Thyroid gland (tissue), 4 donors: ENCODE results near the gene RSAD2. TPM values are rescaled to one million over a fixed set of nuclear protein-coding genes. Genes with fewer than 3 reads are reported as not detected.

Source experiments
- DNase-seq, 2 donors: peaks; one replicate each; pipeline ENCODE4 v3.0.0-alpha.2; 2019
- H3K27ac ChIP-seq, 3 donors: fragments of 200-600 bp; sonication (generic); 1 replicate in 2 of 3; 2 replicates in 1 of 3; pipeline ENCODE4 v1.5.1; 2016 to 2019; ENCODE audit warnings: mild to moderate bottlenecking in 1 of 3, moderate library complexity in 1 of 3
- H3K27me3 ChIP-seq: fragments of 200-600 bp; sonication (generic); one replicate; pipeline ENCODE4 v1.5.1; 2019
- H3K36me3 ChIP-seq, 2 donors: fragments of 200-600 bp; sonication (generic); one replicate each; pipeline ENCODE4 v1.5.1; 2016 to 2019
- H3K4me1 ChIP-seq, 2 donors: fragments of 200-600 bp; sonication (generic); one replicate each; pipeline ENCODE4 v1.5.1; 2017 to 2019
- H3K4me3 ChIP-seq, 3 donors: fragments of 200-600 bp; sonication (generic); replicated peaks in 1 of 3; 1 replicate in 2 of 3; 2 replicates in 1 of 3; pipeline ENCODE4 v1.5.1; 2016; ENCODE audit warnings: mild to moderate bottlenecking in 1 of 3
- H3K9me3 ChIP-seq: fragments of 200-600 bp; sonication (generic); one replicate; pipeline ENCODE4 v1.5.1; 2017
- CTCF ChIP-seq, 6 experiments: fragments of 200-600 bp in 3 of 6; fragments of 450-650 bp in 3 of 6; sonication (generic) in 3 of 6; IDR thresholded peaks; one replicate each; pipeline ENCODE4 v1.5.1; 2016 to 2019; ENCODE audit warnings: antibody characterized with exemption in 6 of 6, mild to moderate bottlenecking in 2 of 6, inconsistent platforms in 1 of 6, moderate library complexity in 1 of 6
- POLR2A ChIP-seq, 2 donors: fragments of 450-650 bp; IDR thresholded peaks; one replicate each; pipeline ENCODE4 v1.6.1; 2017; ENCODE audit warnings: antibody characterized with exemption in 2 of 2, mild to moderate bottlenecking in 2 of 2, moderate library complexity in 1 of 2
- WGBS, 2 donors: methylation state at CpG; one replicate each; pipeline ENCODE4 v1.1.5; 2017; 5-methylcytosine and 5-hydroxymethylcytosine counted together
- intact Hi-C: fragments of 100-400 bp; cut with DNase I; formaldehyde crosslinking; loops from one replicate; pipeline ENCODE4 v1.15.1; 2023
- total RNA-seq, 4 donors: library from RNA; depleted of rRNA; stranded (reverse); fragments of >200 nt; gene quantifications; one replicate each; pipeline ENCODE4 v1.2.3, GENCODE V29; 2016

Gene RSAD2
- total RNA-seq, 4 donors from 2014 or later: 1.5 to 4.9 (median 2.6) TPM

DNA sequence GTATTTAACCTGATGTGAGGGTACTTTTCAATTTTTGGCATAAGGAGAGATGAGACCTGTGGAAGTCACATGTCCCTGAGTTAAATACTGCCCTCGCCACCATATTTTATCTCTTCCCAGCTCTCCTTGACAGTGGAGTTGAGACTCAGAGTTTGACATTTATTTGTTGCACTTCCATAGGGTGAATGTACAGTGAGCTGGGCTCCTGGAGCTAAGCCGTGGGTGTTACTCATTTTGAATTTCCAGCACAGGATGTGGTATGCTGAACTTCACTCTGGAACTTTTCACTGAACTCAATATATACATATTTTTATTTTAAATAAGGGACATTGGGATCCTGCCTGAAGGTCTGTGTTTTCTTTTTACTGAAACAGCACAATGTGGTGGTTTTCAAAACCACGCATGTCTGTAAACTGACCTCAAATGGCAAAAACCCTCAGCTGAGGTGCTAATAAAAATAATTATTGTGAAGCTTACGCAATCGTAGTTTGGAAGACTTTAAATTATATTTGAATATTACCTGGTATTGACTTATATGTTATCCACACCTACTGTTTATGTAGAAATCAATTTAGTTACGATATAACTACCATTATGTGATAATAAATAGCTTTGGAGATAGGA lies 51.7 kb downstream of the RSAD2 start:
- Histone ChIP-seq H3K27me3 (no peaks in the 10 kb centered on the region), H3K4me3 (no peak overlapping the region), H3K27ac (no peak overlapping the region), H3K9me3 (no peaks in the 10 kb centered on the region), H3K4me1 (peaks cover 13 to 19% of the 10 kb centered on the region in 2 donors), H3K36me3 (no peaks in the 10 kb centered on the region)
- TF ChIP-seq CTCF (IDR thresholded peaks at IDR 0.05) (no peak), POLR2A (IDR thresholded peaks at IDR 0.05) (no peak)
- DNase-seq: no peak
- intact Hi-C loops: loop anchor here (5.0 kb wide), 1 partner anchor 43 kb away; no protein-coding TSS in a partner anchor
- 91 to 93% methylated on average over 6 of the region's 6 CpGs for WGBS, 2 donors

DNA sequence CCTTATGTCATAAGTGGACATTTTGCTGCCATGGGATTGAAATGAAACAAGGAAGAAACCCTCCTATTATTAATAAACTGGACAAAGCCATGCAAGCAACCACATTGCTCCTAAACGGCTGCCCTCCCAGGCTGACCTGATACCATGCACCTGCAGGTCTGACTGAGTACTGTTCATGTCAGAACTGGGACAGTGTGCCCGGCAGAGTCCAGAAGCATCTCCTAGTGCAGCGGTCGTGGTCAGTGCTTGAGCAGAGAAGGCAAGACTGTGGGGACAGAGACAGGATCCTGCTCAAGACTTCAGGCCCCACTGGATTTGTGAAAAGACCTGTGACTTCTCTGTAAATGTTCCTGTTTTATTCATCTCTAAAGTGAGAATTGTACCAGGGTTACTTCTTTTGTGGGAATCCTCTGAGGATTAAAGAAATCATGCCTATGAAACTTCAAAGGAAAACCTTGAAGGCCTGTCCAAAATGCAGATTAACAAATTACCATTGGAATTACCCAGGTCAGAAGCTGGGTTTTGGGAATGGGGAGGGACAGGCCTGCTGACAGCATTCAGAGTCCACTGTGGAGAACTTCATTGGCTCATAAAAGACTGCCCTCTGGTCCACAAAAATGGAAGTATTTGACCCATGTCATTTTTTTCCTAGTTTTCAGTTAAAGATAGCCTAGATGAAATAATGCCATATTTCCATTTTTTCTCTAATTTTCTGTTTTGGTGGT lies 53.5 kb downstream of the RSAD2 start:
- H3K4me1 ChIP-seq: peaks cover 13 to 18% of the 10 kb centered on the region in 2 donors
- no peak overlapping the region for H3K27ac ChIP-seq
- no peaks in the 10 kb centered on the region for H3K36me3 ChIP-seq
- no peak for TF ChIP-seq POLR2A (IDR thresholded peaks at IDR 0.05)
- TF ChIP-seq CTCF (IDR thresholded peaks at IDR 0.05): no peak
- WGBS, 2 donors: 92 to 94% methylated on average over 4 of the region's 4 CpGs
- intact Hi-C loops: no loop called here
- DNase-seq: no peak
- H3K27me3 ChIP-seq: no peaks in the 10 kb centered on the region
- H3K9me3 ChIP-seq: no peaks in the 10 kb centered on the region
- no peak overlapping the region for H3K4me3 ChIP-seq

DNA sequence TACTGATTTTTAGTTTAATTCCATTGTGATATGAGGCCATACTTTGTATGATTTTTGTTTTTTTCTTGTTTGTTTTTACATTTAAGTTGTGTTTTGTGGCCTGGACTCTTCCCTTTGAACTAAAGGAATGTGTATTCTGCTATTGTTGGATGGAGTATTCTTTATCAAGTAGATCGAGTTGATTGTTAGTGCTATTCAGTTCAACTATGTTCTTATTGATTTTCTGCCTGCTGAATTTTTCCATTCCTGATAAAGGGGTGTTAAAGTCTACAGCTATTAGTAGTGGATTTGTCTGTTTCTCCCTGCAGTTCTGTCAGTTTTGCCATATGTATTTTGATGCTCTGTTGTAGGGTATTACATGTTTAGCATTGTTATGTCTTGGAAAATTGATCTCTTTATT lies 54.2 kb downstream of the RSAD2 start:
- no peaks in the 10 kb centered on the region for H3K9me3 ChIP-seq
- H3K4me3 ChIP-seq: no peak overlapping the region
- H3K27ac ChIP-seq: no peak overlapping the region
- 93 to 94% methylated on average over 1 of the region's 1 CpG for WGBS, 2 donors
- H3K36me3 ChIP-seq: no peaks in the 10 kb centered on the region
- DNase-seq: no peak
- TF ChIP-seq POLR2A (IDR thresholded peaks at IDR 0.05) (no peak), CTCF (IDR thresholded peaks at IDR 0.05) (no peak)
- intact Hi-C loops: no loop called here
- peaks cover 11% of the 10 kb centered on the region in 2 donors for H3K4me1 ChIP-seq
- no peaks in the 10 kb centered on the region for H3K27me3 ChIP-seq

DNA sequence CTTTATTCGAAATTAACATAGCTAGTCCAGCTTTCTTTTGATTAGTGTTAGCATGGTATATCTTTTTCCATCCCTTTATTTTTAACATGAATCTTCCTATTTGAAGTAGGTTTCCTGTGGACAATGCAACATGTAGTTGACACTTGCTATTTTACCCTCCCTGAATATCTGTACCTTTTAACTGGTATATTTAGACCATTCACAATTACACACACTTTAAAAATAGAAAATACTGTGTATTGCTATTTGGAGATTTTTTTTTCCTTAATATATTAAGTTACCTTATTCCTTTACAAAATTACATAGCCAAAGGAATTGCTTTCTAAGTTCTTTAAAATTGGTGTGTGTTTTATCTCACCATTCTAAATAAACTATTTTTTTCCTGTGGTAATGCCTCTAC lies 54.6 kb downstream of the RSAD2 start:
- no peaks in the 10 kb centered on the region for H3K9me3 ChIP-seq
- TF ChIP-seq CTCF (IDR thresholded peaks at IDR 0.05) (no peak), POLR2A (IDR thresholded peaks at IDR 0.05) (no peak)
- H3K27ac ChIP-seq: no peak overlapping the region
- H3K36me3 ChIP-seq: no peaks in the 10 kb centered on the region
- no peak overlapping the region for H3K4me3 ChIP-seq
- no peak for DNase-seq
- intact Hi-C loops: no loop called here
- 96% methylated on average over 1 of the region's 1 CpG for WGBS, 2 donors
- H3K27me3 ChIP-seq: no peaks in the 10 kb centered on the region
- H3K4me1 ChIP-seq: peaks cover 6 to 7% of the 10 kb centered on the region in 2 donors

DNA sequence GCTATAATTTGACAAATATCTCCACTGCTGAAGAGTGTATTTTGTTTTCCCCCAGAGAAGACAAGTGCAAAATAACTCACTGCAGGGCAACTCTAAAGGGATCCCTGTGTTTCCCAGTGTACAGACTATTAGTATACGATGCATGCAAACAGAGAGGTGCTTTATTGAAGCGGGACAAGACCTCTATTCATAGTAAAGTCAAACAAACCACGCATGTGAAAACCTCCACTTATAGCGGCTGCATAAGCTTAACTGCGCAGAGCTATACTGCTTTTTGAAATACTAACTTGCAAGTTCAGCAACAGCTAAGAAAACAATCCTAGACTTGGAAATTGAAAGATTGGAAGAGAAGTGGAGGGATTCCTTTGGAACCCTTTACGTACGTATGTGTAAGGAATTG lies 55.3 kb downstream of the RSAD2 start:
- no peaks in the 10 kb centered on the region for H3K27me3 ChIP-seq
- DNase-seq: no peak
- no peaks in the 10 kb centered on the region for H3K9me3 ChIP-seq
- peaks cover 0 to under 1% of the 10 kb centered on the region in 2 donors for H3K4me1 ChIP-seq
- H3K27ac ChIP-seq: no peak overlapping the region
- TF ChIP-seq CTCF (IDR thresholded peaks at IDR 0.05): no peak
- TF ChIP-seq POLR2A (IDR thresholded peaks at IDR 0.05): no peak
- no peaks in the 10 kb centered on the region for H3K36me3 ChIP-seq
- intact Hi-C loops: no loop called here
- no peak overlapping the region for H3K4me3 ChIP-seq
- WGBS, 2 donors: 92 to 97% methylated on average over 7 of the region's 7 CpGs
